Mesothelial cell of epicardium (in vitro differentiated cells): Measurements from ENCODE around the gene CYTH2. TPM values are rescaled to one million over a fixed set of nuclear protein-coding genes. Genes with fewer than 3 reads are reported as not detected.

Experiments
- total RNA-seq: library from RNA; stranded (reverse); gene quantifications from 3 replicates; pipeline ENCODE4 v1.2.1, GENCODE V29; 2021

Gene CYTH2
- total RNA-seq, 1 donor from 2014 or later: 190 TPM

Other genes starting within 250 kb of the CYTH2 start
- 48.7 to 51.5 TPM (median 50.0 TPM) in 3 replicates for gene CARD8, start 213.5 kb upstream of the CYTH2 start, total RNA-seq
- gene ZNF114, start 199.3 kb upstream of the CYTH2 start, total RNA-seq: 3.7 to 4.4 TPM (median 3.9 TPM) in 3 replicates
- gene EMP3, start 143.8 kb upstream of the CYTH2 start, total RNA-seq: 50.2 to 57.3 TPM (median 52.5 TPM) in 3 replicates
- gene TMEM143, start 105.4 kb upstream of the CYTH2 start, total RNA-seq: 8.2 to 11.7 TPM (median 8.6 TPM) in 3 replicates
- gene SYNGR4, start 105.0 kb upstream of the CYTH2 start, total RNA-seq: not detected in 3 replicates
- gene KDELR1, start 77.8 kb upstream of the CYTH2 start, total RNA-seq: 255 to 262 TPM (median 260 TPM) in 3 replicates
- 14.5 to 15.8 TPM (median 15.7 TPM) in 3 replicates for gene GRIN2D, start 75.7 kb upstream of the CYTH2 start, total RNA-seq
- 34.0 to 36.5 TPM (median 36.2 TPM) in 3 replicates for gene GRWD1, start 23.4 kb upstream of the CYTH2 start, total RNA-seq
- 2.7 to 2.8 TPM (median 2.8 TPM) in 3 replicates for gene KCNJ14, start 13.8 kb upstream of the CYTH2 start, total RNA-seq
- 19.4 to 21.3 TPM (median 20.4 TPM) in 3 replicates for gene LMTK3, start 42.5 kb downstream of the CYTH2 start, total RNA-seq
- 0.64 to 0.79 TPM (median 0.74 TPM) in 3 replicates for gene SULT2B1, start 82.8 kb downstream of the CYTH2 start, total RNA-seq
- not detected in 3 replicates for gene SPACA4, start 137.4 kb downstream of the CYTH2 start, total RNA-seq
- gene FAM83E, start 145.7 kb downstream of the CYTH2 start, total RNA-seq: 2.5 to 3.9 TPM (median 3.7 TPM) in 3 replicates
- gene RPL18, start 149.8 kb downstream of the CYTH2 start, total RNA-seq: 1,586 to 1,657 TPM (median 1,644 TPM) in 3 replicates
- 25.3 to 28.6 TPM (median 27.7 TPM) in 3 replicates for gene SPHK2, start 150.1 kb downstream of the CYTH2 start, total RNA-seq
- gene DBP, start 168.0 kb downstream of the CYTH2 start, total RNA-seq: 11.5 to 13.2 TPM (median 13.1 TPM) in 3 replicates
- gene CA11, start 176.8 kb downstream of the CYTH2 start, total RNA-seq: 48.2 to 55.0 TPM (median 53.1 TPM) in 3 replicates
- 6.8 to 7.3 TPM (median 7.1 TPM) in 3 replicates for gene NTN5, start 203.6 kb downstream of the CYTH2 start, total RNA-seq
- gene FUT2, start 226.6 kb downstream of the CYTH2 start, total RNA-seq: 0.20 TPM in 1 of 3 replicates, not detected in the others